Body of pancreas (tissue), 4 donors: ENCODE measurements around the gene CDC25B. TPM values are rescaled to one million over a fixed set of nuclear protein-coding genes. Genes with fewer than 3 reads are reported as not detected.
"Not testable (repeated sequence)": the region's sequence is repeated elsewhere in the genome, so short reads cannot be mapped to it uniquely, and the experiment has no call there.

Source experiments
- ATAC-seq: fragments of 150-250 bp; one replicate; pipeline ENCODE4 v1.9.1; 2016
- DNase-seq, 4 donors: peaks; one replicate each; pipeline ENCODE4 v3.0.0-alpha.2; 2019
- H3K27ac ChIP-seq, 4 donors: fragments of 200-600 bp; sonication (generic); 1 replicate in 3 of 4; 2 replicates in 1 of 4; pipeline versions ENCODE4 v1.5.1 to v1.6.1; 2016 to 2019; ENCODE audit warnings: mild to moderate bottlenecking in 1 of 4, mixed read lengths in 1 of 4, moderate library complexity in 1 of 4
- H3K27me3 ChIP-seq, 2 donors: fragments of 200-600 bp; sonication (generic); one replicate each; pipeline ENCODE4 v1.6.0; 2016; ENCODE audit warnings: mild to moderate bottlenecking in 1 of 2
- H3K36me3 ChIP-seq, 2 donors: fragments of 200-600 bp; sonication (generic); replicated peaks in 1 of 2; 2 replicates each; pipeline ENCODE4 v1.5.1; 2016; ENCODE audit warnings: low read depth in 2 of 2; ENCODE audit not compliant: insufficient read depth in 1 of 2
- H3K4me1 ChIP-seq: fragments of 200-600 bp; sonication (generic); one replicate; pipeline ENCODE4 v1.6.0; 2016
- H3K4me3 ChIP-seq, 2 donors: fragments of 200-600 bp; sonication (generic); 1 replicate in 1 of 2; 2 replicates in 1 of 2; pipeline ENCODE4 v1.5.1; 2016 to 2019
- H3K9me3 ChIP-seq, 3 donors: fragments of 200-600 bp; sonication (generic); 1 replicate in 2 of 3; 2 replicates in 1 of 3; pipeline ENCODE4 v1.5.1; 2016
- POLR2A ChIP-seq, 3 donors: fragments of 450-650 bp; IDR thresholded peaks; one replicate each; pipeline ENCODE4 v1.6.1; 2016; ENCODE audit warnings: antibody characterized with exemption in 3 of 3, mild to moderate bottlenecking in 2 of 3
- WGBS, 2 donors: methylation state at CpG; one replicate each; pipeline ENCODE4 v1.1.5; 2017; 5-methylcytosine and 5-hydroxymethylcytosine counted together
- intact Hi-C: fragments of 100-400 bp; cut with DNase I; formaldehyde crosslinking; loops from one replicate; pipeline ENCODE4 v1.15.1; 2023
- total RNA-seq, 2 donors: library from RNA; depleted of rRNA; stranded (reverse); fragments of >200 nt; gene quantifications; one replicate each; pipeline ENCODE4 v1.1.0, GENCODE V29; 2016
- TF ChIP-seq, protein P1 (sequence below), 7 experiments: fragments of 450-650 bp in 4 of 7; fragments of 200-600 bp in 3 of 7; sonication (generic) in 3 of 7; IDR thresholded peaks; one replicate each; pipeline ENCODE4 v1.5.1; 2016 to 2019; ENCODE audit warnings: antibody characterized with exemption in 7 of 7

The CDC25B gene
- total RNA-seq, 2 donors from 2014 or later = 8.8 to 22.7 TPM

- intact Hi-C loops = loop anchor here (5.0 to 10.0 kb wide), 2 partner anchors 36 to 69 kb away; partner anchors contain the start of gene AP5S1
- DNase-seq = peak; percentile 53 to 61 (median 60)
- no peaks in the 10 kb centered on the region for H3K27me3 ChIP-seq
- TF ChIP-seq, protein P1, sequence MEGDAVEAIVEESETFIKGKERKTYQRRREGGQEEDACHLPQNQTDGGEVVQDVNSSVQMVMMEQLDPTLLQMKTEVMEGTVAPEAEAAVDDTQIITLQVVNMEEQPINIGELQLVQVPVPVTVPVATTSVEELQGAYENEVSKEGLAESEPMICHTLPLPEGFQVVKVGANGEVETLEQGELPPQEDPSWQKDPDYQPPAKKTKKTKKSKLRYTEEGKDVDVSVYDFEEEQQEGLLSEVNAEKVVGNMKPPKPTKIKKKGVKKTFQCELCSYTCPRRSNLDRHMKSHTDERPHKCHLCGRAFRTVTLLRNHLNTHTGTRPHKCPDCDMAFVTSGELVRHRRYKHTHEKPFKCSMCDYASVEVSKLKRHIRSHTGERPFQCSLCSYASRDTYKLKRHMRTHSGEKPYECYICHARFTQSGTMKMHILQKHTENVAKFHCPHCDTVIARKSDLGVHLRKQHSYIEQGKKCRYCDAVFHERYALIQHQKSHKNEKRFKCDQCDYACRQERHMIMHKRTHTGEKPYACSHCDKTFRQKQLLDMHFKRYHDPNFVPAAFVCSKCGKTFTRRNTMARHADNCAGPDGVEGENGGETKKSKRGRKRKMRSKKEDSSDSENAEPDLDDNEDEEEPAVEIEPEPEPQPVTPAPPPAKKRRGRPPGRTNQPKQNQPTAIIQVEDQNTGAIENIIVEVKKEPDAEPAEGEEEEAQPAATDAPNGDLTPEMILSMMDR (IDR thresholded peaks at IDR 0.05) = no peak
- no peak for TF ChIP-seq POLR2A (IDR thresholded peaks at IDR 0.05)
- no peaks in the 10 kb centered on the region for H3K9me3 ChIP-seq
- peaks cover 56% of the 10 kb centered on the region for H3K4me1 ChIP-seq
- peak overlapping the region; percentile 35 to 38 for H3K4me3 ChIP-seq
- peak overlapping the region; percentile 59 to 85 (median 68) for H3K27ac ChIP-seq
- no peaks in the 10 kb centered on the region for H3K36me3 ChIP-seq
- peak; percentile 45 for ATAC-seq
- WGBS, 2 donors = 0% methylated on average over 34 of the region's 35 CpGs; no CpG with 5 or more reads in 1 of the 2 donors
These were observed 10.0 kb upstream of the CDC25B start for GRCh38 chr20:3786126-3786484.

DNA sequence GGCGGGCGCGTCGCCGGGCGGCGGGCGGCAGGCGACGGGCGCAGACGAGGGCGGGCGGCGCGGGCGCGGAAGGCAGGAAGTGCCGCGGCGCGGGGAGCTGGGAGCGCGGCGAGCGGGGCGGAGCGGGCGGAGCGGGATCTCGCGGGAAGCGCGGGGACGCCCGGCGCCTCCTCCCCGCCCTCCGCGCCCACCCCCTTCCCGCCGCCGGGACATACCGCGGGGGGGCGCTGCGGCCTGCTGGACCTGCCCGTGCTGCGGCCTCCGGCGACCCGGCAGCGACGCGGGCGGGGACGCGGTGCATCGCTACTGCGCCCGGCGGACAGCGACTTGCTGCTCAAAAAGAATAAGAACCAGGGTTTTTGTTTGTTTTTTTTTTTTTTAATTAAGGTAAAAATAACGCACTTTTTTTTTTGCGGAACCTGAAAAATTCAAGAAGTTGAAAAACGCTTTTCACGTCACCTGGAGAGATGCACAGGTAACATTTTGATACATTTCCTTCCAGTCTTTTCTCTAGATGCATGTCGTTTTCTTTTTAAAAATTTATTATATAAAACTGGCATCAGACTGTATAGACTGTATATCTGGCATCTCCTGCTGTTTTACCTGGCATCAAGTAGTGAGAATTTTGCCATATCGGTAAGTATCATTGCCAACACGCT is 9.3 kb upstream of the CDC25B start, which contains the start of gene CENPB:
TSS of gene CENPB (minus strand) at position 76 of the 659 bp plus-strand sequence. CDS start 257 bp downstream, outside the sequence.
- peak; percentile 89 to 93 (median 91) for DNase-seq
- no peaks in the 10 kb centered on the region for H3K36me3 ChIP-seq
- ATAC-seq = peak; percentile 94
- WGBS, 2 donors = 1% methylated on average over 25 to 37 of the region's 70 CpGs
- H3K4me3 ChIP-seq = peak within 1 kb of the TSS; percentile 35 to 38
- TF ChIP-seq, protein P1 (IDR thresholded peaks at IDR 0.05) = peak; percentile 64 to 94 (median 90)
- no peak for TF ChIP-seq POLR2A (IDR thresholded peaks at IDR 0.05)
- H3K27me3 ChIP-seq = no peaks in the 10 kb centered on the region
- H3K27ac ChIP-seq = peak within 1 kb of the TSS; percentile 59 to 85 (median 68)
- H3K9me3 ChIP-seq = no peaks in the 10 kb centered on the region
- intact Hi-C loops = loop anchor here (5.0 to 10.0 kb wide), 2 partner anchors 36 to 68 kb away; partner anchors contain the start of gene AP5S1
- peaks cover 49% of the 10 kb centered on the region for H3K4me1 ChIP-seq

- Histone ChIP-seq H3K9me3 (no peaks in the 10 kb centered on the region), H3K4me1 (peaks cover 44% of the 10 kb centered on the region), H3K4me3 (no peak overlapping the region), H3K27ac (peak overlapping the region in 2 of 4 donors; percentile 10 to 58), H3K27me3 (no peaks in the 10 kb centered on the region), H3K36me3 (no peaks in the 10 kb centered on the region)
- TF ChIP-seq, protein P1 (IDR thresholded peaks at IDR 0.05) = no peak
- TF ChIP-seq POLR2A (IDR thresholded peaks at IDR 0.05) = no peak
- ATAC-seq = no peak
- 59% methylated on average over 5 of the region's 5 CpGs for WGBS, 2 donors
- intact Hi-C loops = loop anchor here (5.0 to 10.0 kb wide), 2 partner anchors 35 to 67 kb away; partner anchors contain the start of gene AP5S1
- no peak for DNase-seq
These were observed 8.6 kb upstream of the CDC25B start for GRCh38 chr20:3787324-3788014.

DNA sequence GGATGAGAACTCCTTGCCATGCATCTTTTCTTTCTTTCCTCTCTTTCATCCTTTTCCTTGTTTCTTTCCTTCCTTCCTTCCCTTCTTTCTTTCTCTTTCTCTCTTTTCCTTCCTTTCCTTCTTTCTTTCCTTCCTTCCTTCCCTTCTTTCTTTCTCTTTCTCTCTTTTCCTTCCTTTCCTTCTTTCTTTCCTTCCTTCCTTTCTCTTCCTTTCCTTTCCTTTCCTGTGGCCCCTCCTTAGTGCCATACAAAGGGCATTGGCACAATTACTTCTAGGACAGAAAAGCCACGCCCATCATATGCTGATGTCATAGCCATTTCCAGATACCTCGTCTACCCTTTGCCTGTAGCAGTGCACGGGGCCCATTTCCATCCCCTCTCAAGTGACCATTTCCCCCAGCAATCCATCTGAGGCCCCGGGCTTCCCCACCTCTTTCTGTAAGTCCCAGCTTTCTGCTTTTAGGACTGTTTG is 7.4 kb upstream of the CDC25B start:
- TF ChIP-seq, protein P1 (IDR thresholded peaks at IDR 0.05) = no peak
- no peak for TF ChIP-seq POLR2A (IDR thresholded peaks at IDR 0.05)
- Histone ChIP-seq H3K27me3 (no peaks in the 10 kb centered on the region), H3K27ac (no peak overlapping the region), H3K4me3 (no peak overlapping the region), H3K4me1 (peaks cover 32% of the 10 kb centered on the region), H3K36me3 (no peaks in the 10 kb centered on the region), H3K9me3 (no peaks in the 10 kb centered on the region)
- intact Hi-C loops = loop anchor here (5.0 to 10.0 kb wide), 2 partner anchors 34 to 66 kb away; partner anchors contain the start of gene AP5S1
- ATAC-seq (no peak), DNase-seq (no peak)
- 52 to 55% methylated on average over 4 of the region's 4 CpGs for WGBS, 2 donors

DNA sequence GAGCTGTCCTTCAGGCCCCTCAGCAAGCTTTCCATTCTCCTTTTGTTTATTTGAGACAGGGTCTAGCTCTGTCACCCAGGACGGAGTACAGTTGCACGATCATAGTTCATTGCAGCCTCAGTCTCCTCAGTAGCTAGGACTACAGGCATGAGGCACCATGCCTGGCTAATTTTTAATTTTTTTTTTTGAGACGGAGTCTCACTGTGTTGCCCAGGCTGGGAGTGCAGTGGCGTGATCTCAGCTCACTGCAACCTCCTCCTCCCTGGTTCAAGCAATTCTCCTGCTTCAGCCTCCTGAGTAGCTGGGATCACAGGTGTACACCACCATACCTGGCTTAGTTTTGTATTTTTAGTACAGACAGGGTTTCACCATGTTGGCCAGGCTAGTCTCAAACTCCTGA is 6.9 kb upstream of the CDC25B start:
- H3K27ac ChIP-seq, H3K4me3 ChIP-seq, H3K9me3 ChIP-seq, DNase-seq, ATAC-seq, H3K27me3 ChIP-seq, H3K36me3 ChIP-seq: not testable (repeated sequence)
- H3K4me1 ChIP-seq = peaks cover 27% of the 10 kb centered on the region
- 89 to 91% methylated on average over 4 of the region's 4 CpGs for WGBS, 2 donors
- intact Hi-C loops = loop anchor here (5.0 to 10.0 kb wide), 2 partner anchors 33 to 66 kb away; partner anchors contain the start of gene AP5S1

GRCh38 chr20:3794168-3794567 is 1.9 kb upstream of the CDC25B start:
- H3K4me3 ChIP-seq, H3K9me3 ChIP-seq, H3K27ac ChIP-seq, ATAC-seq, DNase-seq, H3K27me3 ChIP-seq, intact Hi-C loops, H3K36me3 ChIP-seq: not testable (repeated sequence)
- H3K4me1 ChIP-seq = peaks cover 21% of the 10 kb centered on the region
- 50 to 100% methylated on average over 1 of the region's 3 CpGs for WGBS, 2 donors
